ENCODE data around the gene AGER. TPM values are rescaled to one million over a fixed set of nuclear protein-coding genes. Genes with fewer than 3 reads are reported as not detected.

Gene AGER
- total RNA-seq, 3 donors from 2014 or later: 5.3 to 8.1 (median 6.3) TPM

GRCh38 chr6:32171234-32171633 lies 12.8 kb downstream of the AGER start:
- H3K36me3 ChIP-seq (ENCODE audit: low read depth): no peaks in the 10 kb centered on the region
- TF ChIP-seq CTCF (IDR thresholded peaks at IDR 0.05): no peak
- ATAC-seq (no peak), DNase-seq (no peak)
- intact Hi-C loops (cut with DNase I, micrococcal nuclease): no loop called here
- H3K4me3 ChIP-seq: no peak overlapping the region
- no peaks in the 10 kb centered on the region for H3K9me3 ChIP-seq
- peaks cover 7% of the 10 kb centered on the region for H3K4me1 ChIP-seq (ENCODE audit: low read depth)

GRCh38 chr6:32170294-32170693 lies 13.8 kb downstream of the AGER start:
- peaks cover 6% of the 10 kb centered on the region for H3K4me1 ChIP-seq (ENCODE audit: low read depth)
- H3K9me3 ChIP-seq: no peaks in the 10 kb centered on the region
- intact Hi-C loops (cut with DNase I, micrococcal nuclease): no loop called here
- no peak for TF ChIP-seq CTCF (IDR thresholded peaks at IDR 0.05)
- no peaks in the 10 kb centered on the region for H3K36me3 ChIP-seq (ENCODE audit: low read depth)
- ATAC-seq: no peak
- H3K4me3 ChIP-seq: no peak overlapping the region
- peak in 2 of 3 donors; percentile 8 to 33 for DNase-seq

- no peak for TF ChIP-seq CTCF (IDR thresholded peaks at IDR 0.05)
- no peaks in the 10 kb centered on the region for H3K4me1 ChIP-seq (ENCODE audit: low read depth)
- intact Hi-C loops (cut with DNase I, micrococcal nuclease): no loop called here
- no peaks in the 10 kb centered on the region for H3K9me3 ChIP-seq
- ATAC-seq: no peak
- peak in 2 of 3 donors; percentile 23 to 36 for DNase-seq
- no peaks in the 10 kb centered on the region for H3K36me3 ChIP-seq (ENCODE audit: low read depth)
- H3K4me3 ChIP-seq: no peak overlapping the region
Observed at GRCh38 chr6:32168807-32169591, 15.1 kb downstream of the AGER start.

- Histone ChIP-seq H3K4me1 (ENCODE audit: low read depth) (no peaks in the 10 kb centered on the region), H3K4me3 (no peak overlapping the region), H3K36me3 (ENCODE audit: low read depth) (no peaks in the 10 kb centered on the region), H3K9me3 (no peaks in the 10 kb centered on the region)
- ATAC-seq (no peak), DNase-seq (peak in 2 of 3 donors; percentile 16 to 20)
- intact Hi-C loops (cut with DNase I, micrococcal nuclease): no loop called here
- TF ChIP-seq CTCF (IDR thresholded peaks at IDR 0.05): no peak
Observed at GRCh38 chr6:32168350-32168749, 15.7 kb downstream of the AGER start.

- Histone ChIP-seq H3K9me3 (no peaks in the 10 kb centered on the region), H3K4me1 (ENCODE audit: low read depth) (no peaks in the 10 kb centered on the region), H3K36me3 (ENCODE audit: low read depth) (no peaks in the 10 kb centered on the region), H3K4me3 (no peak overlapping the region)
- intact Hi-C loops (cut with DNase I, micrococcal nuclease): no loop called here
- TF ChIP-seq CTCF (IDR thresholded peaks at IDR 0.05): no peak
- no peak for ATAC-seq
- DNase-seq: peak in 2 of 3 donors; percentile 5 to 17
Observed at GRCh38 chr6:32167761-32168262, 16.2 kb downstream of the AGER start.
